ENCODE measurements around the gene SMYD1.

Gene SMYD1

GRCh38 chr2:88057437-88057844 is 10.2 kb upstream of the SMYD1 start:
- DNase-seq: no peak

DNA sequence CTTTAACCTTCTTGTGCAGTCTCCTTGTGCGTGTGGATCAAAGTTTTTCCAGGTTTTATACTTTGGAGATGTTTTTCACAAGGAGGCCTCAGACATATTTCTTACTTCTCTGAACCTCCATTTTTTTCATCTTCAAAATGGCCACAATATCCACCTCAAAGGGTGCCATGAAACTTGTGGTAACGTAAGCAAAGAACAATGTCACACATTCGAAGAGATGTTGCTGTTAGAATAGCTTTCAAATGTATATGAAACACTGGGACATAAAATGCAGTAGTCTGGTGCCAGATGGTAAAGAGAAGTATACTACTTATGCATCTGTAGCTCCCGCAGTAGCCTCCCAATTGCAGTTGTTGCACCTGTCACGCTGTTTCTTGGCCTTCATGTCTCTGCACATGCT is 9.4 kb upstream of the SMYD1 start:
- no peak for DNase-seq

GRCh38 chr2:88059979-88060906 is 7.4 kb upstream of the SMYD1 start:
- DNase-seq: peak in 2 of 4 experiments; percentile 2 to 5

DNA sequence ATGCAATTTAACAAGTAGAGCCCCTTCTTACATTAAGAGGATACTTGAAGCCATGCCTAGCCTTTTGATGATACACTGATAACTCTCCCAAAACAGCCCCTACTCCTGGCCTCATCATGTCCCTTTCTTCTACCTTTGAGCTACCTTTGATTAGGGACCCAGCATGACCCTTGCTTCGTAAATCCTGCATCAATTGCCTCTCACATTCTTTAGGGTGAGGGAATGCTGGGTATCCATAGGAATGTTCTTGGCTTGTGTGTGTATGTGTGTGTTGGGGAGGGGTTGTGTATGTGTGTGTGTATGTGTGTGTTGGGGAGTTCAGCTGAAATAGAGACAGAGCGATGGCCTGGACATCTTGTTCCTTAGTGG is 6.7 kb upstream of the SMYD1 start:
- DNase-seq: no peak

- no peak for DNase-seq
Observed at GRCh38 chr2:88061295-88061694, 6.3 kb upstream of the SMYD1 start.

DNA sequence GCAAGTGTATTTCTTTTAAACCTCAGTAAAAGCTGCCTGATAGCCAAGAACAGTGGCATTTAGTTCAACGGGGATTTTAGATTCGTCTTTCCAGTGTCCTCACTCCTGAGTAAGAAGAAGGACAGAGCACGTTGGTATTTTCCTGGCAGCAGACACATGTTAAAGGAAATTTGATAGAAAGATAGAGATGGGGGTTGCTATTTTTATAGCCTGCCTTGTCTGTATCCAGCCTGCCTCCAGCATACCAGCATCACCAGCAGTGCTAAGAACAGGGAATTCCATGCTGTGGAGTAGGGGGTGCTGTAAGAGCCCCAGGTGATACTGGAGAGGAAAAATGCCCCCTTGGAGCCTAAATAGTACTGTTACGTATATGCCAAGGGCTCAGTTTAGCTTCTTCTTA is 1.1 kb upstream of the SMYD1 start:
- DNase-seq: no peak

DNA sequence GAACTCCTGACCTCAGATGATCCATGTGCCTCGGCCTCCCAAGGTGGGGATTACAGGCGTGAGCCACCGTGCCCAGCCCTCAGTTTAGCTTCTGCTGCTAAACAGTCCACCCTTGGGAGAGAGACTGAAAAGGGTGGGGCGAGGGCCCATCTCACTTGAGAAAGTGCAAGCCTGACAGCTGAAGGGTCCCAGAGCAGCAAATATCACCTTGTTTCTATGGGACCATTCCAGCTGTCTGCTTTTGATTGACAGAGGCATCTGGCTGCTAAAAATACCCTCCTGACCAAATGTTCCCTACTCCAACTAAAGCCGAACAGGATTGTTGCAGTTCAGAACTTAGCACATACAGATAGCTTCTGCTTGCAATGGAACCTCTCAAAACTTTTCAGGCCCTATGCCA is 436 bp upstream of the SMYD1 start:
- no peak for DNase-seq

- DNase-seq: no peak
Observed at GRCh38 chr2:88068044-88068443, 419 bp downstream of the SMYD1 start.

- no peak for DNase-seq
Observed at GRCh38 chr2:88069117-88069516, 1.5 kb downstream of the SMYD1 start.

DNA sequence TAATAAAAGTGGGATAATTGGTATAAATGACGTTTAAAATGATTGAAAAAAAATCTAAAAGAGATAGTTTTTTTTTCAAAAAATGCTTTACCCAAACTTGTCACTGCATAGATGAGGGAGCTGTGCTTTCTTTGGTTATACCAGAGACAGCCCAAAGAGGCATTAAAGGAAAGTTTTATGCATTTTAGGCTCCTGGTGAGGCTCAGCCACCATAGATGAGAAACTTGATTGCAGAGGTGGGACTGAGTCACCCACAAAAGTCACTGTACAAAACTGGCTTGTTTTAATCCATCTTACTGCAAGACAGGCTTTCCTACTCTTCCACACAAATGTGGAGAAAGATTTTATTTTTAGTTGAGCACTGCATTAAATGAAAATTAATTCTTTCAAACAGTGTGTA is 2.4 kb downstream of the SMYD1 start:
- DNase-seq: no peak

GRCh38 chr2:88071365-88071764 is 3.7 kb downstream of the SMYD1 start:
- no peak for DNase-seq

GRCh38 chr2:88074150-88074549 is 6.5 kb downstream of the SMYD1 start:
- DNase-seq: no peak

DNA sequence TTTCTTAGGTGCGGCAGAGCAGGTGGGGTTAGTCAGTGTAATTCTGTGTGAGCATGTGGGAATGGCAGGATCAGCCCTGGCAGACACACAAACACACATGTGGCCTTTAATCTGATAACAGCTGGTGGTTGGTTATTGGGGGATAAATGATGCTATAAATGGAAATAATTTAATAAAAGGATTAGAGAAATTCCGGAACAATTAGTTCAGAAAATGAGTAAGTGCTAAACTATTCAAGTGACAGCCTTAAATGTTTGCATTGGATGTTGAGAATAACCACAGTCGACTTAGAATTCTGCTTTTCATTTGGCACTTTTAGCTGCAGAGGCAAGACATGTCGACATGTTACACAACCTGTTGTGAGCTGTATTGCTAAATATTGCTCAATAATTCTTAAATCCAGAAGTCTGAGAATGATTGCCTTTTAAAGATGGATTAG is 7.2 kb downstream of the SMYD1 start:
- no peak for DNase-seq

DNA sequence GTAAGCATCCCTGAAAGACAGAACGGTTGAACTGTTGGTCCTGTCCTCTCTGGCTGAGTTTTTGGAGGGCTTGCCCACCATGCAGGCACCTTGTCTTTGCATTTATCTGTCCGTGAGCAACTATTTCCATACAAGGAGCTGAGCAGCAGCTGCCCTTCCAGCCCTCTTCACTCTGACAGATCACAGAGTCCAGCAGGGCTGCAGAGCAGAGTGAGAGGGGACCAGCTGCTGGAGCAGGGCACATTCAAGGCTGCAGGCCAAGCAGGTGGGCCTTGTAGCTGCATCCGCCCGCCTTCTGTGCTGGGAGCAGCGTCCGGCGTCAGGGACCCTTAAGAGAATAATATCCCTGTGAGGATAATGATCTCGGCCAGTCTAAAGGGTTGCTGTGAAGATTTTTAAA is 9.5 kb downstream of the SMYD1 start:
- no peak for DNase-seq

DNA sequence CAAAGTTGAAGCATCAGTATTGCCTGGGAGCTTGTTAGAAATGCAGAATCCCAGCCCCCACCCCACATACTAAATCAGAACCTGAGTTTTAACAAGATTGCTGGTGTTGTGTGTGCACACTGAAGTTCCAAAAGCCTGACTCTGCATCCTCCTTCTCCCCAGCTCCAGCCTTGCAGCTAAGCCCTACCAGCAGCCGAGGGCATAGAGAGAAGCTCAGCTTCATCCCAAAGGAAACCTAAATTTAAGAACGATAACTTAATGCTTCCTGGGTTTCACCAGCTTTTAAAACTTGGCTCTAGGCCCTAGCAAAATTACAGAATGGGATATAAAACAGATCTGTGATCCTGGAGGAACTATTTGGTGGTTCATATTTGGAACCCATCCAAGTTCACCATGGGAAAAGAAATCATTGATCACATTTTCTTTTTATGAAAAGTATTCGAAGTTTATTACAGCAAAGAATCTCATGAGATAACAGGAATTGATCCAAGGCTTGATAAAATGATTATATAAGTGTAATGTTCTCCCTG is 11.1 kb downstream of the SMYD1 start:
- no peak for DNase-seq

- no peak for DNase-seq
Observed at GRCh38 chr2:88080545-88080944, 12.9 kb downstream of the SMYD1 start.

DNA sequence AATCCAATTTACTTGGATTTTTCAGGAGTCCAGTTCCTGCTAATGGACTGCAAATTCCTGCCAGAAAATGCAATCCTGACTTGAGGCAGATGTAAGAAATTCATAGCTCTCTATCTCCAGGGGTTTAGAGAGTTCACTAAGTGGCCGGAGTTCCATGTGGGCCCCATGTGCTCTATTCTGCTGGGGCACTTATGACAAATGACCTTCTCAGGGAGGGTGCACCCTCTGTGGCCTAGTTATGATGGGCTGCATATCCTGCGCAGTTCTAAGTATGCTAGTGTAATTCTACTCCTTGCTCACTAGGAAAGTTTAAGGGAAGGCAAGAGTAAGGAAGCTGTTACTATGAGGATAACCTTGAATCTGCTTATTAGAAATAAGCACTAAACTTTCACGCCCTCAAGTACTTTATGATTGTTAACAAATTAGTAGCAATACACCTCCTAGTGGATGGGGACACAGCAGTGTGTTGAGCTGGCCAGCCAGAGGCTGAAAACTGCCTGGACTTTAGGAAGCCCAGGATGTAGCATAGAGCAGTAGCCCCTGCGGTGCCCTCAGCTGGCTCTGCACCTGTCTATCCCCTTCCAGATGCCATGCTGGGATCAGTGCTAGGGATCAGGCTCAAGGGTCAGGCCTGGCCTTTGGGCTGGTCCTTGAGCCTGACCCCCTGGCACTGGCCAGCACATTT is 14.4 kb downstream of the SMYD1 start:
- no peak for DNase-seq

GRCh38 chr2:88082781-88083180 is 15.2 kb downstream of the SMYD1 start:
- no peak for DNase-seq

DNA sequence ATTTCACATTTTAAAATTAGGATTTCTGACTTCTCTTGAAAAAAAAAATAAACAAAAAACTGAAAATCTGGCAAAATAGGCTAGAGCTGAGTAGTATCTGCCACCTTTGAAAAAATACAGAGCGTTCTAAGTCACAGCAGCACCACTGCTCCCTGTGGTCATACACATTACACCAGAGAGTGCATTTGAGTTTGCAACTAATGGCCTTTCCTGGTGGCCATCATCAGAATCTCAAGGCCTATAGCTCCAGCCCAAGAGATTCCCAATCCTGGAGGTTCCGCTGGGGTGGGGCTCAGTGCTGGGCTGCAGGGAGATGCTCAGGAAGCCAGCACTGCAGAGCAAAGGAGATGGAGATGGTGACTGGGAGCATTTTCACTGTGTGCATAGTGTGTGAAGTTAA is 17.5 kb downstream of the SMYD1 start:
- DNase-seq: no peak

GRCh38 chr2:88085602-88086001 is 18.0 kb downstream of the SMYD1 start:
- no peak for DNase-seq

- no peak for DNase-seq
Observed at GRCh38 chr2:88086401-88086800, 18.8 kb downstream of the SMYD1 start.

- DNase-seq: no peak
Observed at GRCh38 chr2:88087073-88087472, 19.4 kb downstream of the SMYD1 start.

DNA sequence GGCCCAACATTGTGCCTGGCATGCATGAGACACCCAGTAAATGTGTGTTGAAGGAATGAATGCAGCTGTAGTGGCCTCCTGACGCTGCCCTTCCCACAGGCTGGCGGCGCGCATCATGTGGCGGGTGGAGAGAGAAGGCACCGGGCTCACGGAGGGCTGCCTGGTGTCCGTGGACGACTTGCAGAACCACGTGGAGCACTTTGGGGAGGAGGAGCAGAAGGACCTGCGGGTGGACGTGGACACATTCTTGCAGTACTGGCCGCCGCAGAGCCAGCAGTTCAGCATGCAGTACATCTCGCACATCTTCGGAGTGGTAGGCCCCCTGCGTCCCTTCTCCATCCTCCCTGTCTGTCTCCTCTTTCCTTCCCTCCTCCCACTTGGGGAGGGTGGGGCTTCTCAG is 20.1 kb downstream of the SMYD1 start:
- no peak for DNase-seq

DNA sequence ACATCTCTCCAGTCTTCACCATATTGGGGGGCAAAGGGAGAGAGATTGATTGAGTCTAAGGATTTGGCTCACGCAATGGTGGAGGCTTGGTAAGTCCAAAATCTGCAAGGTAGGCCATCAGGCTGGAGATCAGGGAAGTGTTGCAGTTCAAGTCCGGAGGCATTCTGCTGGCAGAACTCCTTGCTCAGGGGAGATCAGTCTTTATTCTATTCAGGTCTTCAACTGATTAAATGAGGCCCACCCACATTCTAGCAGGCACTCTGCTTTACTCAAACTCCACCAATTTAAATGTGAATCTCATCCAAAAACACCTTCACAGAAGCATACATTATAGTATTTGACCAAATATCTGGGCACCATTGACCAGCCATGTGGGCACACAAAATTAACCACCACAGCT is 21.4 kb downstream of the SMYD1 start:
- DNase-seq: no peak

Measured in activated CD4-positive, CD25-positive, alpha-beta regulatory T cell (primary cell).